Stomach (tissue), 9 donors: Measurements from ENCODE around the gene SPRED3. TPM values are rescaled to one million over a fixed set of nuclear protein-coding genes. Genes with fewer than 3 reads are reported as not detected.

Source experiments
- DNase-seq, 2 donors: peaks; one replicate each; pipeline versions ENCODE4 v3.0.0 to v3.0.0-alpha.2; 2013 to 2019
- H3K27ac ChIP-seq, 5 donors: fragments of 200-600 bp in 4 of 5; sonication (generic) in 4 of 5; one replicate each; pipeline ENCODE4 v1.5.1; 2013 to 2019; ENCODE audit warnings: mild to moderate bottlenecking in 1 of 5, moderate library complexity in 1 of 5
- H3K27me3 ChIP-seq, 3 donors: fragments of 200-600 bp; sonication (generic); one replicate each; pipeline ENCODE4 v1.5.1; 2017 to 2019; ENCODE audit warnings: mixed run types in 1 of 3
- H3K36me3 ChIP-seq, 4 donors: fragments of 200-600 bp; sonication (generic); 1 replicate in 3 of 4; 2 replicates in 1 of 4; pipeline ENCODE4 v1.5.1; 2016 to 2019
- H3K4me1 ChIP-seq, 4 donors: fragments of 200-600 bp; sonication (generic); one replicate each; pipeline ENCODE4 v1.5.1; 2016 to 2019
- H3K4me3 ChIP-seq, 4 donors: fragments of 200-600 bp; sonication (generic) in 3 of 4; one replicate each; pipeline ENCODE4 v1.5.1; 2016 to 2019; ENCODE audit warnings: mild to moderate bottlenecking in 1 of 4
- H3K9me3 ChIP-seq, 4 donors: fragments of 200-600 bp; sonication (generic); one replicate each; pipeline ENCODE4 v1.5.1; 2016 to 2019
- CTCF ChIP-seq, 7 experiments: fragments of 450-650 bp in 4 of 7; fragments of 200-600 bp in 3 of 7; sonication (generic) in 3 of 7; IDR thresholded peaks; one replicate each; pipeline ENCODE4 v1.5.1; 2016 to 2019; ENCODE audit warnings: antibody characterized with exemption in 7 of 7, control low read depth in 2 of 7, mild to moderate bottlenecking in 1 of 7
- EP300 ChIP-seq: sonication (generic); formaldehyde crosslinking; IDR thresholded peaks from one replicate; pipeline ENCODE4 v1.6.1; 2017; ENCODE audit warnings: antibody characterized with exemption
- POLR2A ChIP-seq, 4 donors: fragments of 450-650 bp; IDR thresholded peaks; one replicate each; pipeline ENCODE4 v1.6.1; 2016; ENCODE audit warnings: antibody characterized with exemption in 4 of 4, control low read depth in 2 of 4, mild to moderate bottlenecking in 1 of 4, moderate library complexity in 1 of 4
- POLR2AphosphoS5 ChIP-seq, 3 donors: sonication (generic); formaldehyde crosslinking; IDR thresholded peaks; one replicate each; pipeline ENCODE4 v1.6.1; 2016; ENCODE audit warnings: antibody characterized with exemption in 3 of 3
- WGBS, 5 donors: extraction: QIAGEN DNeasy Blood & Tissue Kit in 3 of 5; methylation state at CpG; one replicate each; pipeline versions ENCODE4 v1.1.5 to v1.1.7; 2013 to 2018; 5-methylcytosine and 5-hydroxymethylcytosine counted together
- intact Hi-C: fragments of 100-400 bp; cut with DNase I; formaldehyde crosslinking; loops from one replicate; pipeline ENCODE4 v1.15.1; 2023; ENCODE audit warnings: low total_unique reads
- polyA plus RNA-seq, 3 donors: library from polyadenylated mRNA; stranded (reverse); fragments of 200-250 nt; gene quantifications; one replicate each; pipeline ENCODE4 v1.2.3, GENCODE V29; 2013
- total RNA-seq, 5 donors: library from RNA; depleted of rRNA; stranded (reverse); fragments of >200 nt; gene quantifications; one replicate each; pipeline versions ENCODE4 v1.1.0 to v1.2.3, GENCODE V29; 2014 to 2016
- donor health status: healthy with polysubstance abuse.
- donor health status: Bipolar disorder and iron deficiency.
- donor health status: healthy.

SPRED3 gene
- total and polyA plus RNA-seq, 8 donors = 0.12 to 3.6 (median 0.99) TPM; not detected in 4

DNA sequence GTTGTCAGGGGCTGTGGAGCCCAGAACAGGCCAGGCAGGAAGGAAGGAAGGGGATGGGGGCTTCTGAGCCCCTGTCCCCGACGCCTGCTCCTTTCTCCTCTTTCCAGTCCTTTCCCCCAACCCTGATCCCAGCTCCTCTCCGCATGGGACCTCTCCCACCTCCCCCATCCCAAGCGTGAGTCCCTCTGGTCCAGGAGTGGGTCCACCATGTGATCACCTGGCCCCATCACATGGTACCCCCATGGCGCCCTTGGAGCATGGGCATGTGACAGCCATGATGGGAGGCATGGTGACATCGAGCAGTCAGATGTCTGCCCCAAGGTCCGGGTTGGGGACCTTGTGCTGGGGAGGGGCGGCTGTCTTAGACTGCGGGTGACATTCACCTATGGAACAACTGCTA lies 54.2 kb downstream of the SPRED3 start:
- DNase-seq = no peak
- no peak overlapping the region for H3K27ac ChIP-seq
- TF ChIP-seq CTCF (IDR thresholded peaks at IDR 0.05) (no peak), POLR2A (IDR thresholded peaks at IDR 0.05) (no peak), POLR2AphosphoS5 (IDR thresholded peaks at IDR 0.05) (no peak), EP300 (no peak)
- H3K27me3 ChIP-seq = peaks cover 0 to 44% (median 0%) of the 10 kb centered on the region in 3 donors
- no peaks in the 10 kb centered on the region for H3K4me1 ChIP-seq
- WGBS, 5 donors = 81 to 89% (median 86%) methylated on average over 9 of the region's 9 CpGs
- H3K36me3 ChIP-seq = no peaks in the 10 kb centered on the region
- H3K4me3 ChIP-seq = no peak overlapping the region
- H3K9me3 ChIP-seq = no peaks in the 10 kb centered on the region
- intact Hi-C loops = no loop called here

- Histone ChIP-seq H3K4me1 (no peaks in the 10 kb centered on the region), H3K4me3 (no peak overlapping the region), H3K36me3 (no peaks in the 10 kb centered on the region), H3K27ac (no peak overlapping the region), H3K27me3 (peaks cover 0 to 42% (median 0%) of the 10 kb centered on the region in 3 donors), H3K9me3 (no peaks in the 10 kb centered on the region)
- intact Hi-C loops = no loop called here
- no peak for DNase-seq
- no peak for TF ChIP-seq CTCF (IDR thresholded peaks at IDR 0.05)
- WGBS, 5 donors = 80 to 83% (median 82%) methylated on average over 9 to 15 of the region's 15 CpGs
Measured at GRCh38 chr19:38443458-38443999, 55.0 kb downstream of the SPRED3 start.

DNA sequence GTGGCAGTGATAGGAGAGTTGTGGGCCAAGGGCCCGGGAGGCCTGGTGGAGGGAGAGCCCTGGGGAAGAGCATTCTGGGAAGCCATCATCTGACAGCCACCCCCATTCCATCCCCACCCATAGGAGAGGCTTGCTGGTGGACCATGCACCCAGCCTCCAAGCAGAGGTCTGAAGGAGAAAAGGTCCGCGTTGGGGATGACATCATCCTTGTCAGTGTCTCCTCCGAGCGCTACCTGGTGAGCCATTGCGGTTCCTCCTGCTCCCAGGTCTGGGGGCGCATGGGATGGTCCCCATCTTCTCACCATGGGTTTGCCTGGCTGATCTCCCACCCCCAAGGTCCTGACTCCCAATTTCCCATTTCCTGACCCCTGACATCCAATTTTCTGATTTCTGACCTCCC lies 55.5 kb downstream of the SPRED3 start:
- no peak for TF ChIP-seq EP300
- TF ChIP-seq POLR2AphosphoS5 (IDR thresholded peaks at IDR 0.05) = no peak
- TF ChIP-seq CTCF (IDR thresholded peaks at IDR 0.05) = no peak
- intact Hi-C loops = no loop called here
- DNase-seq = no peak
- Histone ChIP-seq H3K4me1 (no peaks in the 10 kb centered on the region), H3K27me3 (peaks cover 0 to 40% (median 0%) of the 10 kb centered on the region in 3 donors), H3K9me3 (no peaks in the 10 kb centered on the region), H3K27ac (no peak overlapping the region), H3K4me3 (no peak overlapping the region), H3K36me3 (no peaks in the 10 kb centered on the region)
- 83 to 90% (median 85%) methylated on average over 7 of the region's 7 CpGs for WGBS, 5 donors

DNA sequence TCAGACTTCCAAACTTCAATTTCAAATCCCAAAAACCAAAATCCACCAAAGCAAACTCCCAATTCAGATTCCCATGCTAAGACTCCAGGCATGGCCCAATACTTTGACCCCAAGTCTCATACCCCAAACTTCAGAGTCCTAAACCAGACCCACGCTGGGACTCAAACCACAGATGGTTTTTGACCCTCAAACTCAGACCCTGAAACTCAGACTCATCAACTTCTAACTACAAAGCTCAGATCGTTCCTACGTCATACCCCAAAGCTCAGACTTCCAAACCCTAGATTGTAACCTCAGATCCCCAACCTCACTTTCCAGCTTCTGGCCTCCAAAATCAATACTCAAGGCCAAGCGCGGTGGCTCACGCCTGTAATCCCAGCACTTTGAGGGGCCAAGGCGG lies 56.9 kb downstream of the SPRED3 start:
- 87 to 93% (median 92%) methylated on average over 7 of the region's 7 CpGs for WGBS, 5 donors
- TF ChIP-seq CTCF (IDR thresholded peaks at IDR 0.05) (no peak), POLR2AphosphoS5 (IDR thresholded peaks at IDR 0.05) (no peak)
- intact Hi-C loops = no loop called here

More for the DNA sequence above, 56.9 kb downstream of the SPRED3 start:
- Histone ChIP-seq H3K27me3 (peaks cover 0 to 27% (median 0%) of the 10 kb centered on the region in 3 donors), H3K36me3 (no peaks in the 10 kb centered on the region), H3K27ac (no peak overlapping the region), H3K4me3 (no peak overlapping the region), H3K4me1 (no peaks in the 10 kb centered on the region), H3K9me3 (no peaks in the 10 kb centered on the region)
- no peak for DNase-seq
